Cardiac fibroblast (primary cell): ENCODE measurements around the gene SPRED2.

Experiments used
- DNase-seq, 2 donors: peaks; one replicate each; pipeline versions ENCODE4 v3.0.0 to v3.0.0-alpha.2; 2010; ENCODE audit warnings: low read depth in 2 of 2
- H3K4me3 ChIP-seq, 2 donors: replicated peaks in 1 of 2; 1 replicate in 1 of 2; 2 replicates in 1 of 2; pipeline ENCODE4 v1.5.1; 2011; ENCODE audit warnings: low read depth in 2 of 2, low read length in 2 of 2, mild to moderate bottlenecking in 2 of 2, moderate library complexity in 1 of 2
- TF ChIP-seq, protein P1 (sequence below): IDR thresholded peaks from one replicate; pipeline ENCODE4 v1.5.1; 2011; ENCODE audit warnings: low read depth, mild to moderate bottlenecking, low read length, inconsistent platforms

SPRED2 gene

DNA sequence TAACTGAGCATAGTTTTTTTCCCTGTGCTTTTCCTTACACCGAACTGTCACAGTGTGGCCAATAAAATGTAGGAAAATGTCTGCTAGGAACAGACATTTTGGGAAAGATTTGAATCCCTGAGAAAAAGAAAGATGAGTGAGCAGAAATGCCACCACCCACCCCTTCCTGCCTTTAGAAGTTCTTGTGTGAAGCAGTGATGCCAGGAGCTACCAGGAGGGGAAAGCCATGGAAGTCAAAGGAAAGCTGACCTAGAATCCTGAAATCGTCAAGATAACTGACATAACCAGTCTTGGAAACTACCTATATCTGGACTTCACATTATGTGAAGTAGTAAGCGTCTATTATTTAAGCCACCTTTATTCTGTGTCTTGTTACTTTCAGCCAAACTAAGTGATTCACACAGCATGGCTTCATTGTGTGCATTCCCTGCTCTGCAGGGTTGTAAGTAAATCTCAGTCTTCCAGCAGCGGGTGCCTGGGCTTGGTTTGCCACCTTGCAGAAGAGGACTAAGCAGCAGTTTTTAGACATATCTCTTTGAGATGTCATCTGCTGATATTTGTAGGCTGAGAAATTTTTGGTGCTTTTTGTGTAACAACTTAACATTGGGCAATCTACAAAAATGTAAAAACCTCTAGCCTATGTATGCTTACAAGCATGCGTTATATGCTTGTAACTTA is 11.2 kb upstream of the SPRED2 start:
- no peak for DNase-seq
- H3K4me3 ChIP-seq = no peak overlapping the region
- TF ChIP-seq, protein P1, sequence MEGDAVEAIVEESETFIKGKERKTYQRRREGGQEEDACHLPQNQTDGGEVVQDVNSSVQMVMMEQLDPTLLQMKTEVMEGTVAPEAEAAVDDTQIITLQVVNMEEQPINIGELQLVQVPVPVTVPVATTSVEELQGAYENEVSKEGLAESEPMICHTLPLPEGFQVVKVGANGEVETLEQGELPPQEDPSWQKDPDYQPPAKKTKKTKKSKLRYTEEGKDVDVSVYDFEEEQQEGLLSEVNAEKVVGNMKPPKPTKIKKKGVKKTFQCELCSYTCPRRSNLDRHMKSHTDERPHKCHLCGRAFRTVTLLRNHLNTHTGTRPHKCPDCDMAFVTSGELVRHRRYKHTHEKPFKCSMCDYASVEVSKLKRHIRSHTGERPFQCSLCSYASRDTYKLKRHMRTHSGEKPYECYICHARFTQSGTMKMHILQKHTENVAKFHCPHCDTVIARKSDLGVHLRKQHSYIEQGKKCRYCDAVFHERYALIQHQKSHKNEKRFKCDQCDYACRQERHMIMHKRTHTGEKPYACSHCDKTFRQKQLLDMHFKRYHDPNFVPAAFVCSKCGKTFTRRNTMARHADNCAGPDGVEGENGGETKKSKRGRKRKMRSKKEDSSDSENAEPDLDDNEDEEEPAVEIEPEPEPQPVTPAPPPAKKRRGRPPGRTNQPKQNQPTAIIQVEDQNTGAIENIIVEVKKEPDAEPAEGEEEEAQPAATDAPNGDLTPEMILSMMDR = no peak

DNA sequence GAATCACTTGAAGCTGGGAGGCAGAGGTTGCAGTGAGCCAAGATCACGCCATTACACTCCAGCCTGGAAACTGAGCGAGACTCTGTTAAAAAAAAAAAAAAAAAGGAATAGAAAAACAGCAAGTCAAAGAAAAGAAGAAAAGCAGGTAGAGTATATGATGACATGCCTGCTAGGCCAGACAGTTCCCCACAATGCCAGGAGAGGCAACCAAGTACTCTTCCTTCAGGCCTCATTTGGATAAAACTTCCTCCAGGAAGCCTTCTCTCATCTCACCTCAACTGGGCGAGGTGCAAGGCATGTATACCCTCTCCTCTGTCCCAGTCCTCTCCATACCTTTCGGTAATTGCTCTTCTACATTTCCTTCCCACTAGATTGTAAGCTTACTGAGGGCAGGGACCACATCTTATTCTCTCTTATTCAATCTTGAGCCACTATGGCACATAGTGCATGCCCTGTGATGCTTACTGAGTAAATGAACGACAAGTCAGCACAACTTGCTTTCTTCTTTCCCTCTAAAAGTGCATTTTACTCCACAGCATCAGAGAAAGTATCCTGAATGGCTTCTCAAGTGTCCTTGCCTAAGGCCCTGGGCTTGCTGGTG is 10.1 kb upstream of the SPRED2 start:
- H3K4me3 ChIP-seq = no peak overlapping the region
- DNase-seq = no peak
- TF ChIP-seq, protein P1 = no peak

DNA sequence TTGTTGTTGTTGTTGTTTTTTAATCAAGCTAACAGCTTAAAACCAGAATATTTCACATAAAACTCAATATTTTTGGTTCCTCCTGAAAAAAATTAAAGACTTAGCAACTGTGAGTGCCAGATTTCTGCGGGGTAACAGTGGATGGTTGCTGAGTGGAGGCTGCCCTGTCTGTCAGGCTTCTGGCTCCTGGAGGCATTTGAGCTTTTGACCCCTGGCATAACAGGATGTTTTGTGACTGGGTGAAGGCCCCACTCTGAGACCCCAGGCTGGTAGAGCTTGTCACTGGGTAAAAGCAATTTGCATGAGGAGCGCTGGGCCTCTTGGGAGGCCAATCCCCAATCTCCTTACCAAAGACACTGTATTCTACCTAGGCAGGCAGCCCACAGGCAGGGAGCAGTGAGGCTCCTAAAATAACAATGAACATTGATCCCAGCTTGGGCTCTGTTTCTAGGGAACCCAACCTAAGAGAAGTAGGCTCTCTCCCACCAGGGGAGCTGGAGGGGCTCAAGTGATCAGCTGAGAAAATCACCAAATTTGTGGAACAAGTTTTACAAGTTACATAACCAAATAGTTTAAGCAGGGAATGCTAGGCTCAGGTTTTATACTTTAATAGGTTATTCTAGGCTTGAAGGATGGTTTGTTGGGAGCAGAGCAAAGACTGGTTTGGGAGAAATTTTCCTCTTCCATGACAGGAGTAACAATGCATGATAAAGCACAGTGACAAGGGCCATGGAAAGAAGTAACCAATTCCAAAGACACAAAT is 5.9 kb upstream of the SPRED2 start:
- H3K4me3 ChIP-seq = no peak overlapping the region
- TF ChIP-seq, protein P1 = no peak
- DNase-seq = no peak

DNA sequence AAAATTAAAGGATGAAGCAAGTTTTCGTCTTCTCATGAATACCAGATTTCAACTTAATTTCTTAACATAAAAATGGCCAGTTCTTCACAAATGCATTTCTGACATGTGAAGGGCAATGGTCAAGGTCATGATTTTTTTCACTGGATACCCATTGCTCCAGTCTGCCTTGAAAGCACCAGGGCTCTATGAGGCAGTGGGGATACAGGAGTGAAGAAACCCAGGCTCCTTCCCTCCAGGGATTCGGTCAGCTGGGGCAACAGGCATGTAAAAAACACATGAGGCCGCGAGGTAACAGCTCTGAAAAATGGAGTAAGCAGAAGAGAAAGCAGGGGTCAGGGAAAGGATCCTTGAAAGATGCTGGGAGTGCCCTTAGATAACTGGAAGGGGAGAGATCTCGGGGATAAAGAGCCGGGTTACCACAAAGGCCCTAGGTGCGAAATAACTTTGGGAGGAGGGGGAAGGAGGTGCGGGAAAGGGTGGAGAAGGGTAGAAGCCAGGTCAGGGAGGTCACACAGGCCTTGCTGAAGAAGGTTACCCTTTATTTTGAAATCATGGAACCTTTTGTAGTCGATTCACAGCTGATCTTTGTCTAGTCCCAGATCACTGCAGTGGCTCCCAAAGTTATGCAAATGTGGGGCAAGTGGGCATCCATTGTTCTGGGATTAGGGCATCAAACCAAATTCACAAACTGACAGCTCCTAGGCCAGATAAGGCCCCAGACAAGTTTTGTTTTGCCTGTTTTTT is 5.2 kb upstream of the SPRED2 start:
- H3K4me3 ChIP-seq = no peak overlapping the region
- DNase-seq = no peak
- TF ChIP-seq, protein P1 = no peak

DNA sequence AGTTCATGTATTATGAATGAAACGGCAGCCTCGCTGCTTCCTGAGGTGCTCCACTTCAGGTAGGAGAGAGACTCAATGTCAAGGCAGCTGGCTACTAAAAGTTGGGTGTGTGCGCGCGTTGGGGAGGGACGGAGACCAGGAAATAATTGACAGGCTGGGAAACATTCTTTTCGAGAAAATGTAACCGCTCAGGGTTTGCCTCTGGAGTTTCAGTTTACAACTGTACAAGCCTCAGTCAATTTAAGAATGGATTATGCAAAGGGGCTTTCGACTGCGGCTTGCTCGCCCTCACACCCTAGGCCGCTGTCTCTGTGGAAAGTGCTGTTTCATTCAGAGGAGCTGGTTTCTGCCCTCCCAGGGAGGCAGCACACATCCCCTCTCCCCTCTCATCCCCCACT is 4.4 kb upstream of the SPRED2 start:
- no peak for DNase-seq
- TF ChIP-seq, protein P1 = no peak
- H3K4me3 ChIP-seq = peak overlapping the region; percentile 63 to 64

DNA sequence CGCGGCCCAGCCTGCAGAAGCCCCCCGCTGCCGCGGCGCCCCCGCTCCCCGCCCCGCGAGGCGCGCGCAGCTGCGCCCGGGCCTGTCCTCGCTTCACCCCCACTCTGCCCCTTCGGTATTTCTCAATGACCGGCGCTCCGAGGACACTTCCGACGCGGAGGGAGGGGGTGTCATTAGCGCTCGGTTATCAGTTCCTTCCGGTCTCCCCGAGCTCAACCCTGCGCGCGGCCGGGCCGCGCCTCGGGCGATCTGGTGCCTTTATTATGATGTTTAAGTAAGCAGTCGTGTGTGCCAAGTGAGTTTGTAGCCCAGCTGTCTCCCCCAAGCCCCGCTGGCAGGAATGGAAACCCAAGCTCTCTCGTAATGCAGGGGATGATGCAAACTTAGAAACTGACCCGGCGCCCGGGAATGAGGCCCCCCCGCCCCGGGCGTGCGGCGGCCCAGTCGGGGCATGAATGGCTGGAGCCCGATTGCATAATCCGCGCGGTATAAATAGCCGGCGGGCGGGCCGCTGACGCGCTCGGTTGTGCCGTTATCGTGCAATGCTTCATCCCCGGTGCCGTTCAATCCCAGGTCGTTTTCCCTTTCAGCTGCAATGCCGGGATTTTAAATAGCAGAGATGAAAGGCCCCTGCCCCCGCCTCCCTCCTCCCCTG is 3.9 kb upstream of the SPRED2 start:
- DNase-seq = peak; percentile 96 to 97
- TF ChIP-seq, protein P1 = peak; percentile 2
- peak overlapping the region; percentile 63 to 64 for H3K4me3 ChIP-seq
